Measurements from ENCODE around the gene FAM241A. TPM values are rescaled to one million over a fixed set of nuclear protein-coding genes. Genes with fewer than 3 reads are reported as not detected.

FAM241A gene
- total RNA-seq, 4 donors from 2014 or later = 6.4 to 26.1 (median 14.4) TPM

DNA sequence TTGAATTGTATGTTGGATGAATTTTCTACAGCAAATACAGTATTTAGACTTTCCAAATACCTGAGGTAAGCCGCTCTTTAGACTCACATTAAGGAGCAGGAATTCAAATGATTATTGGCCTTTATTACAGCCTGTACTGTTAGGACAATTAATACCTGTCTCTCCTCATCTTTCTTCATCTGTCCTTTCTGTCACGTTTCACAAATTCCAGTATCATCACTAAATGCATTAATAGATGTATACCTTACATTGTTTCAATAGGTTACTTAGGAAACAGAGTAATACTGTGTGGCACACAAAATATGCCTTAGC, 1.2 kb downstream of the FAM241A start:
- TF ChIP-seq CTCF (IDR thresholded peaks at IDR 0.05; ENCODE audit: low read depth) = no peak

DNA sequence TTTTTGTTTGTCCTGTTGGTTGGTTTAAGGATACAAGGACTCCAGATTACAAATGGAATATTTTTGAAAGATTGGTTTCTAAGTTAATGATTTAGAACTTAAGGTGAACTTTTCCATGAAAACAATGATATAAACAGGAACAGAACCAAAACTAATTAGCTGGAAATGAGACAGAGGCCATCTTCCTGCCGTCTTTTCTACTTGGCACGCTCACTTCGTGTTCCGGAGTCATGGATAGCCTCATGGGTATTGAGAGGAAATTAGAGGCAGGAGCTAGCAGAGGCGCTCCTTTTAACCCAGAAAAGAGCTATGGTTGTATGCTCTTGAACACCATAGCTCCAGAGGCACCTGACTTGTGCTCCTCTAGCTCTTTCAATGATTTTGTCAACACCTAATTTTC, 2.4 kb downstream of the FAM241A start:
- TF ChIP-seq CTCF (IDR thresholded peaks at IDR 0.05; ENCODE audit: low read depth) = no peak

GRCh38 chr4:112150920-112151319, 5.7 kb downstream of the FAM241A start:
- no peak for TF ChIP-seq CTCF (IDR thresholded peaks at IDR 0.05; ENCODE audit: low read depth)

- TF ChIP-seq CTCF (IDR thresholded peaks at IDR 0.05; ENCODE audit: low read depth) = no peak
These were observed 7.3 kb downstream of the FAM241A start for GRCh38 chr4:112152521-112152920.

DNA sequence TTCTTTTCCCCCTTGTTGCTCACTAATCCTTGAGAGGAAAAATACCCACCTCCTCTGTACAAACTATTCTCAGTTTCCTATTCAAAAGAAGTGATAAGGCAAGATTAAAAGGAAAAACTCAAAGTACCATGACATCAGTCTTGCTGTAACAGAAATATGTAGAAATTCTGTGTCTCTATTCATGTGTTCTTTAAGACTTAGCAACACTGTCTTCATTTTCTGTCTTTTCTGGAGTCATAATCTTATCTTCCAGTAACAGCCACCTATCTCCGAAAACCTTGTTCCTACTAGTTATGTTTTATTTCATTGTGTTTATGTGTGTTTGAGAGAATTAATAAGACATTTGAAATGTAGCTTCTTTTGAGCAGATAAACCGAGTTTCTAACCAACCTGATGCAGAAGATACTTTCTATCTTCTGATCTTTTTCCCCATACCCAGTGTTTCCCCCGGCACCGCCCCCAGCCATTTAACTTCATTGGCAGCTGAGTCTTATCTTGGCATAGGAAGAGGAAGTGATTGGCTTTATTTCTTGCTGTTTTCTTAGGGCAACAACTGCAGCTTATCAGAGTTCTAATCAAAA, 8.0 kb downstream of the FAM241A start:
- TF ChIP-seq CTCF (IDR thresholded peaks at IDR 0.05; ENCODE audit: low read depth) = no peak

DNA sequence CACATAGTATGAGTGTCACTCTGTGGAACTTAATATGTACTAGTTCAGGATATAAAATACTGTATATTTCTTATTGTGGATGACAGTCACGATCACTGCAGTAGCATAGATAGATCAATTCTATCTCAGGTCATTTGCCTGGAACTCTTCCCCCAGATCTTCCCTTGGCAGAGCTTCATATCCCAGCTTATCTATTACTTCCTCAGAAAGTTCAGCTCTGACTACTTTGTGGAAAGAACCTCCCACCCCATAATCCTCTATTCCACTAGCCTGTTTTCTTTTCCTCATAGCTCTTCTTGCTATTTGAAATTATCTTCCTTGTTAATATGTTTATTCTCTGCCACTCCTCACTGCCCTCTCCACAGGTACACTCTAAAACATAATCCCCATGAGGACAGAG, 10.9 kb downstream of the FAM241A start:
- TF ChIP-seq CTCF (IDR thresholded peaks at IDR 0.05; ENCODE audit: low read depth) = no peak

- TF ChIP-seq CTCF (IDR thresholded peaks at IDR 0.05; ENCODE audit: low read depth) = no peak
These were observed 11.3 kb downstream of the FAM241A start for GRCh38 chr4:112156553-112156952.
